ENCODE measurements around the gene CDC7.

CDC7 gene

GRCh38 chr1:91499904-91500755, 521 bp upstream of the CDC7 start:
- TF ChIP-seq CTCF (IDR thresholded peaks at IDR 0.05; ENCODE audit: low read depth, low read length) = no peak
- Histone ChIP-seq H3K4me3 (ENCODE audit: low read depth, low read length) (peak overlapping the region; percentile 67), H3K36me3 (no peaks in the 10 kb centered on the region; the same call in 1 of the 2 replicates), H3K27me3 (ENCODE audit: insufficient read depth, low read depth, severe bottlenecking) (no peaks in the 10 kb centered on the region), H3K27ac (peak overlapping the region; percentile 98), H3K9me3 (ENCODE audit: severe bottlenecking) (no peaks in the 10 kb centered on the region)
- no peak for DNase-seq

GRCh38 chr1:91501523-91501851, 836 bp downstream of the CDC7 start:
- no peaks in the 10 kb centered on the region for H3K27me3 ChIP-seq (ENCODE audit: insufficient read depth, low read depth, severe bottlenecking)
- no peak for DNase-seq
- peak overlapping the region; percentile 98 for H3K27ac ChIP-seq
- peak overlapping the region; percentile 67 for H3K4me3 ChIP-seq (ENCODE audit: low read depth, low read length)
- no peaks in the 10 kb centered on the region for H3K9me3 ChIP-seq (ENCODE audit: severe bottlenecking)
- peaks cover under 1% of the 10 kb centered on the region; the same call in 1 of the 2 replicates for H3K36me3 ChIP-seq
- TF ChIP-seq CTCF (IDR thresholded peaks at IDR 0.05; ENCODE audit: low read depth, low read length) = no peak

- no peak for DNase-seq
- H3K9me3 ChIP-seq (ENCODE audit: severe bottlenecking) = no peaks in the 10 kb centered on the region
- no peak for TF ChIP-seq CTCF (IDR thresholded peaks at IDR 0.05; ENCODE audit: low read depth, low read length)
- peak overlapping the region; percentile 67 for H3K4me3 ChIP-seq (ENCODE audit: low read depth, low read length)
- no peaks in the 10 kb centered on the region for H3K27me3 ChIP-seq (ENCODE audit: insufficient read depth, low read depth, severe bottlenecking)
- H3K27ac ChIP-seq = peak overlapping the region; percentile 98
- peaks cover 2% of the 10 kb centered on the region; the same call in 1 of the 2 replicates for H3K36me3 ChIP-seq
These were observed 1.5 kb downstream of the CDC7 start for GRCh38 chr1:91501971-91502671.

GRCh38 chr1:91502672-91503184, 2.1 kb downstream of the CDC7 start:
- no peaks in the 10 kb centered on the region for H3K27me3 ChIP-seq (ENCODE audit: insufficient read depth, low read depth, severe bottlenecking)
- peaks cover 5% of the 10 kb centered on the region for H3K36me3 ChIP-seq
- H3K4me3 ChIP-seq (ENCODE audit: low read depth, low read length) = no peak overlapping the region
- no peak for TF ChIP-seq CTCF (IDR thresholded peaks at IDR 0.05; ENCODE audit: low read depth, low read length)
- H3K9me3 ChIP-seq (ENCODE audit: severe bottlenecking) = no peaks in the 10 kb centered on the region
- no peak for DNase-seq
- no peak overlapping the region for H3K27ac ChIP-seq

GRCh38 chr1:91503332-91503900, 2.8 kb downstream of the CDC7 start:
- peaks cover 5% of the 10 kb centered on the region for H3K36me3 ChIP-seq
- no peaks in the 10 kb centered on the region for H3K27me3 ChIP-seq (ENCODE audit: insufficient read depth, low read depth, severe bottlenecking)
- H3K27ac ChIP-seq = no peak overlapping the region
- no peaks in the 10 kb centered on the region for H3K9me3 ChIP-seq (ENCODE audit: severe bottlenecking)
- H3K4me3 ChIP-seq (ENCODE audit: low read depth, low read length) = no peak overlapping the region
- TF ChIP-seq CTCF (IDR thresholded peaks at IDR 0.05; ENCODE audit: low read depth, low read length) = no peak
- no peak for DNase-seq

Measured in WERI-Rb-1 (cell line).